ENCODE measurements around the gene MDFI.

MDFI gene

GRCh38 chr6:41630946-41631345, 7.3 kb upstream of the MDFI start:
- DNase-seq (ENCODE audit: low read depth) = no peak
- H3K4me3 ChIP-seq (ENCODE audit: low read depth, low read length) = no peak overlapping the region
- no peak for TF ChIP-seq CTCF (conservative IDR thresholded peaks at IDR 0.05; ENCODE audit: low read depth, low read length)

- no peak overlapping the region for H3K4me3 ChIP-seq (ENCODE audit: low read depth, low read length)
- no peak for TF ChIP-seq CTCF (conservative IDR thresholded peaks at IDR 0.05; ENCODE audit: low read depth, low read length)
- DNase-seq (ENCODE audit: low read depth) = no peak
Measured at GRCh38 chr6:41633056-41633634, 5.1 kb upstream of the MDFI start.

- no peak overlapping the region for H3K4me3 ChIP-seq (ENCODE audit: low read depth, low read length)
- DNase-seq (ENCODE audit: low read depth) = peak; percentile 74
- TF ChIP-seq CTCF (conservative IDR thresholded peaks at IDR 0.05; ENCODE audit: low read depth, low read length) = no peak
Measured at GRCh38 chr6:41634657-41635056, 3.6 kb upstream of the MDFI start.

GRCh38 chr6:41635365-41635764, 2.9 kb upstream of the MDFI start:
- no peak for DNase-seq (ENCODE audit: low read depth)
- TF ChIP-seq CTCF (conservative IDR thresholded peaks at IDR 0.05; ENCODE audit: low read depth, low read length) = no peak

GRCh38 chr6:41636833-41637193, 1.5 kb upstream of the MDFI start:
- no peak for DNase-seq (ENCODE audit: low read depth)
- peak overlapping the region; percentile 77 for H3K4me3 ChIP-seq (ENCODE audit: low read depth, low read length)
- TF ChIP-seq CTCF (conservative IDR thresholded peaks at IDR 0.05; ENCODE audit: low read depth, low read length) = no peak

More at GRCh38 chr6:41635365-41635764, 2.9 kb upstream of the MDFI start:
- H3K4me3 ChIP-seq (ENCODE audit: low read depth, low read length) = no peak overlapping the region

GRCh38 chr6:41637194-41638001, 870 bp upstream of the MDFI start:
- TF ChIP-seq CTCF (conservative IDR thresholded peaks at IDR 0.05; ENCODE audit: low read depth, low read length) = no peak
- DNase-seq (ENCODE audit: low read depth) = no peak
- peak overlapping the region; percentile 77 for H3K4me3 ChIP-seq (ENCODE audit: low read depth, low read length)
